Epithelial cell of esophagus (primary cell): Measurements from ENCODE around the gene KIF6.

Experiments
- DNase-seq: peaks from one replicate; pipeline ENCODE4 v3.0.0; 2010; ENCODE audit warnings: low read depth
- H3K4me3 ChIP-seq: 2 replicates; pipeline ENCODE4 v1.5.1; 2011; ENCODE audit warnings: mild to moderate bottlenecking, low read length, control low read depth
- TF ChIP-seq, protein P1 (sequence below): IDR thresholded peaks from 2 replicates; pipeline ENCODE4 v1.5.1; 2011; ENCODE audit warnings: low read depth, mild to moderate bottlenecking, low read length, control low read depth, inconsistent platforms; ENCODE audit not compliant: insufficient read depth; ENCODE audit errors: missing control alignments

Gene KIF6

DNA sequence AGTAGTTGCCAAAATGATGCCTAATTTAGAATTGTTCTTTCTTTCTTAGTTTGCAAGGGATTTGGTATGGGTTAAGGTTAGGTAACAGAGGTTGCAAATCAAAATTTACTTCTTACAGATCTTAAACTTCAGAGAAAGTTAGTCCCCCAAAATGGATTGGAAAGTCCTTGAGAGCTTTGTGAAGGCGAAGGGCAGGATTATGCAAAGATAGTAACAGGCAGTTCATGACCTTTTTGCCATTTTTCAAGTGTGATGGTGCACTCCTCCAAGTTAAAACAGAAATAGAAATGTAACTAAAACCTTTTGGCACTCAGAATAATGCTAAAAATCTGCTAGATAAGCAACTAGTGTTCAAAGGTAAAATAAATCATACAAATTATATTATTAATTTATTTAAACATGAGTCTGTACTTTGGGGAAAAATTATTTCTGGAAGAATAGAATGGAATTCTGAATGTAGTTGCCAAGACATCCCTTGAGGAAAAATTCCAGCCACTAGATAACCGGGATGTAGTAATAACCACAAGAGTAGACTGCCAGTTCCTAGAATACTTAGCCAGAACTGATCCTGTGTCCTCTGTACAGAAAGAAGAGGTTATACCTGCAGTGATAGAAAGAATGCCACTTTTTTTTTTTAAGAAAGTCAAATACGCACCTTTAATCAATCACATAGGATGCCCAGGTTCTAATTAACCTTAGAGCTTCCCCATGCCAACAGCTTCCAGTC, 35.2 kb upstream of the KIF6 start:
- no peak overlapping the region for H3K4me3 ChIP-seq
- TF ChIP-seq, protein P1, sequence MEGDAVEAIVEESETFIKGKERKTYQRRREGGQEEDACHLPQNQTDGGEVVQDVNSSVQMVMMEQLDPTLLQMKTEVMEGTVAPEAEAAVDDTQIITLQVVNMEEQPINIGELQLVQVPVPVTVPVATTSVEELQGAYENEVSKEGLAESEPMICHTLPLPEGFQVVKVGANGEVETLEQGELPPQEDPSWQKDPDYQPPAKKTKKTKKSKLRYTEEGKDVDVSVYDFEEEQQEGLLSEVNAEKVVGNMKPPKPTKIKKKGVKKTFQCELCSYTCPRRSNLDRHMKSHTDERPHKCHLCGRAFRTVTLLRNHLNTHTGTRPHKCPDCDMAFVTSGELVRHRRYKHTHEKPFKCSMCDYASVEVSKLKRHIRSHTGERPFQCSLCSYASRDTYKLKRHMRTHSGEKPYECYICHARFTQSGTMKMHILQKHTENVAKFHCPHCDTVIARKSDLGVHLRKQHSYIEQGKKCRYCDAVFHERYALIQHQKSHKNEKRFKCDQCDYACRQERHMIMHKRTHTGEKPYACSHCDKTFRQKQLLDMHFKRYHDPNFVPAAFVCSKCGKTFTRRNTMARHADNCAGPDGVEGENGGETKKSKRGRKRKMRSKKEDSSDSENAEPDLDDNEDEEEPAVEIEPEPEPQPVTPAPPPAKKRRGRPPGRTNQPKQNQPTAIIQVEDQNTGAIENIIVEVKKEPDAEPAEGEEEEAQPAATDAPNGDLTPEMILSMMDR, result no peak
- DNase-seq, result no peak

DNA sequence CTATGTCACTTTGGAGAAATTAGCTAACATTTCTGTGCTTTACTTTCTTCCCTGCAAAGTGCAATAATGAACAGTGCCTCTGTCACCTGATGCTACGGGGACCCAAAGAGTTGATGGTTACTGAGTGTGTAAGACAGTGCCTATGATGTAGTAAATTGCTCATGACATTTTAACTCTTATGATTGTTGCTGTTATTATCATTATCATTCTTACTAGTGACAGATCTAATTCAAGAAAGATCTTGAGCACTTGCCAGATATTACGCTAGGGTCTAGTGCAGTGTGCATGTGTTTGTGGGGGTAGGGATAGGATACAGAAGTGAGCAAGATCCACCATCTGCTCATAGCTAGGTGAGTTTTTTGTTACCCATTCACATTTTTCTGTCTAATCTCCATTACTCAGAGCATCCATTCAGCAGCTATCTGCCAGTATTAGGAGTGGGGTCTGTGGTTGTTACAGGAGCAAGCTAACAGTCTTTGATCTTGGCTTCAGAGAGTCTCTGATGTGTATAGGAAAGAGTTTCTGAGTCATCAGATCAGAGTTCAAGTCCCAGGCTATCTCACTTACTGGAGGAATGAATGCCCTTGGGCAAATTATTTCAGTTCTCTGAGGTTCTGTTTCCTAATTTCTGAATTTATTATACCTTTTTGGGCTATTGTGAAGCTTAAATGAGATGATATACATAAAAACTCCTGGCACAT, 33.8 kb upstream of the KIF6 start:
- TF ChIP-seq, protein P1, result no peak
- no peak for DNase-seq
- no peak overlapping the region for H3K4me3 ChIP-seq

DNA sequence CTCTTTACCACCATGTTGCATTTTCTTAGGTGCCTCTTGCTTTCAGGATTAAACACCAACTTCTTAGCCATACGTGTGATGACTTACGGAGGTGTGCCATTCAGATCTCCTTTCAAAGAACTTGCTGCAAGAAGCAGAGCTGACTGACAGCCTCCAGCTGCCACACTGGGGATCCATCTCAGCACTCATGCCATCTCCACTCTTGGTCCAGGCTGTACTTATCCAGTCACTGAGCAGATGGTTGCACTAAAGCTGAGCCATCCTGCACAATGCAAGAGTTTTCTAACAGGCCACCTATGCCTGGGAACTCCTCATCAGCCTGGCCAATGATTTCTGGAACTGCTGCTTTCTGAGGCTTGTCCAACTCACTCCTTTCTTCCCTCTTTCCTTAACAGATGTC, 31.4 kb upstream of the KIF6 start:
- TF ChIP-seq, protein P1, result no peak
- no peak for DNase-seq
- no peak overlapping the region for H3K4me3 ChIP-seq

DNA sequence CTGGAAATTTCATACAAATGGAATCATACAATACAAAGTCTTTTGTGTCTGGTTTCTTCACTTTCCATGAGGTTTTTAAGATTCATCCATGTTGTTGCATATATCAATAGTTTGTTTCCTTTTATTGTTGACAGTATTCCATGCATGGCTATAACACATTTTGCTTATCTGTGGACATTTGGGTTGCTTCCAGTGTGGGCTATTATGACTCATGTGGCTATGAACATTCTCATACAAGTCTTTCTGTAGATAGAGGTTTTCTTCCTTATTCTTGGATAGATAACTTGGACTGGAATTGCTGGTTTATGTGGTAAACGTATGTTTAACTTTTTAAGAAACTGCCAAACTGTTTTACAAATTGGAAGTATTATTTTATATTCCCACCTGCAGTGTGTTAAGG, 30.0 kb upstream of the KIF6 start:
- TF ChIP-seq, protein P1, result no peak
- DNase-seq, result no peak
- no peak overlapping the region for H3K4me3 ChIP-seq

DNA sequence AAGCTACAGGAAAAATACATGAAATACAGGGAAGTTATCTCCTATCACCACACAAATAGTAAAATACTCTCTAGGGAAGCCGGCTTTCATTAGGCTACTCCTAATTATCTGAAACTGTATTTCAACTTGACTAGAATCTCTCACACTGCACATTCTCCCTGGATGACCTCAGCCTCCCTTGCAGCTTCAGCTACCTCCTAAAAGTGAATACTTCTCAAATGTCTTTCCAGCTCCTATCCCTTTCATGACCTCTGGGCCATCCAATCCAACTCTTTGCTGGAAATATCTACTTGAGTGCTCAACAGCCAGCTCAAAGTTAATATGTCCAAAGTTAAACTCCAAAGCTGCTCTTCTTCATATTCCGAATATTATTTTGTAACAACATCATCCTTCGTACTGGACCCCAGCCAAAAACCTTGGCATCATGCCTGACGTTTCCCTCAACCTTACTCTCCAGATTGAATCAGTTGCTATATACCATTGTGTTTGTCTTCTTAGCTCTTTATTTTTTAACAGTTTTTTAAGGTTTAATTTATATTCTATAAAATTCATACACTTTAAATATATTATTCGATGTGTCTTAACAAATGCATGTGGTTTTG, 29.4 kb upstream of the KIF6 start:
- TF ChIP-seq, protein P1, result no peak
- no peak for DNase-seq
- no peak overlapping the region for H3K4me3 ChIP-seq

DNA sequence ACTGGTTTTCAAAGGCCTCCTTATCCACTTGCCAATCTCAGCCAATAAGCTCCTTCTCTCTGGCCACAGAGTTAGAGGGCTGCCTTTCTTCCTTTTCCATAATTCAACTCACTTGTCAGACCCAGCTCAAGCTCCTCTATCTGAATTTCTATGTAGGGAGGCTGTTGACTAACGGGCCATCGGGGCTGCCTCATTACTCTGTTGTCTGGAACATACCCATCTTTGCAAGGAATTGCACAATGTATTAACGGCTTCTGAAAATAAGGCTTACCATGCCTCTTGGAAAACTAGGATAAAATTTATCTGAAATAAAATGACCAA, 28.5 kb upstream of the KIF6 start:
- TF ChIP-seq, protein P1, result no peak
- no peak overlapping the region for H3K4me3 ChIP-seq
- DNase-seq, result no peak
